Kidney epithelial cell (primary cell): ENCODE measurements around the gene PNPLA3. TPM values are rescaled to one million over a fixed set of nuclear protein-coding genes. Genes with fewer than 3 reads are reported as not detected.

Source experiments
- DNase-seq: peaks from one replicate; pipeline ENCODE4 v3.0.0-alpha.2; 2010; ENCODE audit warnings: low read depth
- H3K27me3 ChIP-seq: 2 replicates; pipeline ENCODE4 v1.6.0; 2011; ENCODE audit warnings: low read length; ENCODE audit not compliant: control insufficient read depth, insufficient read depth
- H3K36me3 ChIP-seq: 2 replicates; pipeline ENCODE4 v1.5.1; 2011; ENCODE audit warnings: low read length; ENCODE audit not compliant: control insufficient read depth, insufficient read depth
- H3K4me3 ChIP-seq: 2 replicates; pipeline ENCODE4 v1.5.1; 2011; ENCODE audit warnings: low read depth, mild to moderate bottlenecking, control low read depth, low read length
- total RNA-seq: library from RNA; depleted of rRNA; stranded (reverse); fragments of >200 nt; gene quantifications from 2 replicates; pipeline ENCODE4 v1.2.3, GENCODE V29; 2015
- TF ChIP-seq, protein P1 (sequence below): IDR thresholded peaks from 2 replicates; pipeline ENCODE4 v1.5.1; 2011; ENCODE audit warnings: mild to moderate bottlenecking, moderate library complexity, low read length, control low read depth, inconsistent platforms; ENCODE audit not compliant: insufficient read depth, poor library complexity, severe bottlenecking

Gene PNPLA3
- total RNA-seq, 1 donor from 2014 or later, result 5.2 TPM

GRCh38 chr22:43924877-43925276, 1.3 kb downstream of the PNPLA3 start:
- TF ChIP-seq, protein P1, sequence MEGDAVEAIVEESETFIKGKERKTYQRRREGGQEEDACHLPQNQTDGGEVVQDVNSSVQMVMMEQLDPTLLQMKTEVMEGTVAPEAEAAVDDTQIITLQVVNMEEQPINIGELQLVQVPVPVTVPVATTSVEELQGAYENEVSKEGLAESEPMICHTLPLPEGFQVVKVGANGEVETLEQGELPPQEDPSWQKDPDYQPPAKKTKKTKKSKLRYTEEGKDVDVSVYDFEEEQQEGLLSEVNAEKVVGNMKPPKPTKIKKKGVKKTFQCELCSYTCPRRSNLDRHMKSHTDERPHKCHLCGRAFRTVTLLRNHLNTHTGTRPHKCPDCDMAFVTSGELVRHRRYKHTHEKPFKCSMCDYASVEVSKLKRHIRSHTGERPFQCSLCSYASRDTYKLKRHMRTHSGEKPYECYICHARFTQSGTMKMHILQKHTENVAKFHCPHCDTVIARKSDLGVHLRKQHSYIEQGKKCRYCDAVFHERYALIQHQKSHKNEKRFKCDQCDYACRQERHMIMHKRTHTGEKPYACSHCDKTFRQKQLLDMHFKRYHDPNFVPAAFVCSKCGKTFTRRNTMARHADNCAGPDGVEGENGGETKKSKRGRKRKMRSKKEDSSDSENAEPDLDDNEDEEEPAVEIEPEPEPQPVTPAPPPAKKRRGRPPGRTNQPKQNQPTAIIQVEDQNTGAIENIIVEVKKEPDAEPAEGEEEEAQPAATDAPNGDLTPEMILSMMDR, result no peak
- no peak for DNase-seq
- Histone ChIP-seq H3K36me3 (no peaks in the 10 kb centered on the region), H3K4me3 (peak overlapping the region; percentile 29), H3K27me3 (no peaks in the 10 kb centered on the region)

DNA sequence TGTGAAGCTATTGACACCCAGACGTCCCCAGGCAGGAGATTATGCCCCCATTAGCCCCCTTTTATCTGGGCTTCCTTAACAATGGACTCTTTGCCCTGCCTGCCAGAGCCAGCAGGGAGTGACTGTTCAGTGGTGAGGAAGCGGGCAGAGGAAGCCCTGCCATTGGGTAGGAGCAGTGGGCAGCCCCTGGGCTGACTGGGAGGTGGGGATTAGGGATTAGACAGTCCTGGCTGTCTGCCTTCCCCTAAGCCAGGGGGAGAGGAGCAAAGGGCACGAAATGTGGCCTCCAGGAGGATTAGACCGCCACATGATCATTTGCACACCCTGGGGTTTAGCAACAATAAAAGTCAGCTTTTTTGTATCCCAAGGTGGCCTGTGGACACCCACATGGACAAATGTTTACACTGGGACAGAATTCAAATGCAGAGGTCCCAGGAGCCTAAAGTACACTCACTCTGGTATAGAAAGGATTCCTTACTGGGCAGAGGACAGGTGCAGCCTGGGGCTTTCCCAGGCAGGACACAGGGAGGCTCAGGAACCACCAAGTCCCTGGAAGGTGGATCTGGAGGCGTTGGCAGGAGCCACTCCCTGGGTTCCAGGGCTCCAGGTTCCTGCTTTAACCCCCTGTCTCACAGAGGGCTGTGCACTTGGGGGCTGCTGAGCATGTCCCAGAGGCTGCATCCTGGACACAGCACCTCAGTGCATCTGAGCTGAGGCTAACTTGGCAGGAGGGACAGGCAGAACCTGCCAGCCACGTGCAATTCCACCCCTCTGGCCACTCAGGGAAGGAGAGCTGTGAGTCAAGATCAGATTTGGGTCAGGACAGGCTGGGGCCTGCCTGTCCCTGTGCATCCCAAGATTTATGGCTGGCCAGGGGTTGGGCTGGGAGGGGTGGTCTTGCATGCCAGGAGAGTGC, 2.1 kb downstream of the PNPLA3 start:
- H3K27me3 ChIP-seq, result no peaks in the 10 kb centered on the region
- H3K4me3 ChIP-seq, result no peak overlapping the region
- DNase-seq, result no peak
- TF ChIP-seq, protein P1, result no peak
- no peaks in the 10 kb centered on the region for H3K36me3 ChIP-seq

GRCh38 chr22:43926349-43926710, 2.7 kb downstream of the PNPLA3 start:
- no peaks in the 10 kb centered on the region for H3K36me3 ChIP-seq
- TF ChIP-seq, protein P1, result no peak
- no peak overlapping the region for H3K4me3 ChIP-seq
- no peaks in the 10 kb centered on the region for H3K27me3 ChIP-seq
- DNase-seq, result no peak

- Histone ChIP-seq H3K27me3 (no peaks in the 10 kb centered on the region), H3K4me3 (no peak overlapping the region), H3K36me3 (no peaks in the 10 kb centered on the region)
- TF ChIP-seq, protein P1, result no peak
- DNase-seq, result no peak
Observed at GRCh38 chr22:43928468-43928867, 4.9 kb downstream of the PNPLA3 start.

- Histone ChIP-seq H3K4me3 (no peak overlapping the region), H3K36me3 (no peaks in the 10 kb centered on the region), H3K27me3 (no peaks in the 10 kb centered on the region)
- DNase-seq, result no peak
- TF ChIP-seq, protein P1, result no peak
Observed at GRCh38 chr22:43928908-43929307, 5.3 kb downstream of the PNPLA3 start.
